Measurements from ENCODE around the gene CEP350. TPM values are rescaled to one million over a fixed set of nuclear protein-coding genes. Genes with fewer than 3 reads are reported as not detected.

CEP350 gene
- total RNA-seq, 1 donor: 76.0 TPM

DNA sequence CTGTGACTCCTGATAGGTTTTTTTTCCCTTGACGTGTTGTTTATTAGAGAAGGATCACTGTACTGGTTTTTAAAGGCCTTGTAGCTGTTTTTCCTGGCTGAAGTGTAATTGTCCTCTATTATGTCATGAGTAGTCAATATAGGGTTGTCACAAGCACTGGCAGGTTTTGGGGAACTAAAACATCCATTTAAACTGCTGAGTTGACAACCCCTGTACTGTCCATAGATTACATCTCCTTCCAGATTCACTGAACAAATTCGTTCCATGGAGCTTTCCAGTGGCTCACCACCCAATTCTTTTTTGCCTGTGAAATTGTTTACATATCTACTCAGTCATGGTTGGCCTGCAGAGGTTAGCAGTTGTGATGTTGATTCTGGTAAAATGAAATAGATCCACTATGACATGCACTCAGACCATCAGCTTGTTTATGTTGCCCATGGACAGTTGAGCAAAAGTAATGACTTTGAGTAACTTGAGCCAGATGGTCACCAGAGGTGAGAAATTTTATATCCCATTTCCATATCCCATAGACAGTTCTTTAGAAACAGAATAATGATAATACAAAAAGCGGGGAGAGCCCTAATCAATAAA is 140.2 kb downstream of the CEP350 start:
- Histone ChIP-seq H3K4me1 (ENCODE audit: insufficient read depth, low read length) (no peaks in the 10 kb centered on the region), H3K9me3 (ENCODE audit: low read depth, low read length) (no peaks in the 10 kb centered on the region), H3K4me3 (ENCODE audit: low read length) (no peak overlapping the region), H3K27me3 (ENCODE audit: insufficient read depth, low read length) (no peaks in the 10 kb centered on the region)

DNA sequence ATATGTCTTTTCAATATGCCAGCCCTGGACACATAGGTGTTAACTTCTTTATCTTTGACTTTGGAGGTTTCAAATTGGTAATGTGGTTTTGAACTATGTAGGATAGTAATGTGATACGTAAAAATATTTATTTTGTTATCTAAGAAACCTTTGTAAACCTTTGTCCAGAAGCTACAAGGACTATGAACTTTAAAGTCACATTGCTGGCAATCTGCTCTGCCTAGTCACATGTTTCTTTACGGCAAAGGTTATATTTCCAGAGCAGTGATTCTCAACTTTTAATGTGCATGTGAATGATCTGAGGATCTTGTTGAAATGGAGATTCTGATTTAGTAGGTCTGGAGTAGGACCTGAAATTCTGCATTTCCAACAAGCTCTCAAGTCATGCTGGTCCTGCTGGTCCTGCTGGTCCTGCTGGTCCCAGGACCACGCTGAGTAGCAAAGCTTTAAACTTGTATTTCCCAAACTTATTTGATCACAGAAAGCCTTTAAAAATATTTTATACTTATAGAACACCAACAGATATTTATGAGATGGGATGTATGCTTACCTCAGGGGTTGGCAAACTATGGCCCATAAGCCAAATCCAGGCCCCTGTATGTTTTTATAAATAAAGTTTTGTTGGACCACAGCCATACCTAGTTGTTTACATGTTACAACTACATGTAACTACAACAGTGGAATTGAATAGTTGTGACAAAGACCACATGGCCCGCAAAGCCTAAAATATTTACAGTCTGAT is 142.1 kb downstream of the CEP350 start:
- Histone ChIP-seq H3K4me3 (ENCODE audit: low read length) (no peak overlapping the region), H3K4me1 (ENCODE audit: insufficient read depth, low read length) (no peaks in the 10 kb centered on the region), H3K27me3 (ENCODE audit: insufficient read depth, low read length) (no peaks in the 10 kb centered on the region), H3K9me3 (ENCODE audit: low read depth, low read length) (no peaks in the 10 kb centered on the region)

DNA sequence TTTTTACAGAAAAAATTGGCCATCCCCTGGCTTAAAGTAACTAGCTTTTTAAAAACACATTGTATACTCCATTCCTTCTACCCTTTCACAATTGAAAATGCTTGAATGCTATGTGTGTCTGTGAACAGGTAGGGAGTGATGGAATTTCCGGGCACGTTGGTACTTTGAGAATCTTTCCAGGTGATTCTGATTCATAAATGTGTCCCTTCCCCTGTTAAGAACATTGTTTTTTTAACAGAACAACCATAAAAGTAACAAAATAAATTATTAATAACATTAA is 142.7 kb downstream of the CEP350 start:
- Histone ChIP-seq H3K4me1 (ENCODE audit: insufficient read depth, low read length) (no peaks in the 10 kb centered on the region), H3K27me3 (ENCODE audit: insufficient read depth, low read length) (no peaks in the 10 kb centered on the region), H3K9me3 (ENCODE audit: low read depth, low read length) (no peaks in the 10 kb centered on the region), H3K4me3 (ENCODE audit: low read length) (no peak overlapping the region)

DNA sequence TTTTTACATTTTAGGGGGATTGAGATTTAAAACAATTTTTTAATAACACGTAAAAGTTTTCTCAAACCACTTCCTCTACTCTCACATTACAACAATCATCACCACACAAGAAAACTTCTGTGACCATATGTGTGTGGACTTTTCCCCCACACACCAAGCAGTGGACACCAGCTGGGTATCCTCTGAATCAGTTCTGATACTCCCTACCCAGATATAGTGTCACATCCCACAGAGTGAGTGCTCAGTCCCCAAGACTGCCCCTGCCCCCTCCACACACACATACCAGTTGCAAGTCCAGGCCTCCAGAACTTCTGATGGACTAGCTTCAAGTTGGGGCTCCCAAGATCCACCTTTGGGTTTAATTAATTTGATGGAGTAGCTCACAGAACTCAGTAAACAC is 146.8 kb downstream of the CEP350 start:
- Histone ChIP-seq H3K4me3 (ENCODE audit: low read length) (no peak overlapping the region), H3K4me1 (ENCODE audit: insufficient read depth, low read length) (no peaks in the 10 kb centered on the region), H3K27me3 (ENCODE audit: insufficient read depth, low read length) (no peaks in the 10 kb centered on the region), H3K9me3 (ENCODE audit: low read depth, low read length) (no peaks in the 10 kb centered on the region)

DNA sequence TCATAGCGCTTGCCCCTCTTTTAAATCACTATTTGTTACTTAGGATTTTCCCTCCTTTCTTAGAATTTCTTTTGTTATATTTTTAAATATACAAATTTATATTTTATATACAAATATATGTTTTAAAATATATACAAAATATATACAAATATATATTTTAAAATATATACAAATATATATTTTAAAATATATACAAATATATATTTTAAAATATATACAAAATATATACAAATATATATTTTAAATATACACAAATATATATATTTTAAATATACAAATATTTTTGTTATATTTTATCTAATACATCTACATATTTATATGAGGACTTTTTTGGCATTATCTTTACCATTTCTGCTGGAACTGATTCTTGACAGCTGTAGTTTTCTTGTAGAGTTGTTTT is 149.2 kb downstream of the CEP350 start:
- H3K4me3 ChIP-seq (ENCODE audit: low read length): no peak overlapping the region
- H3K4me1 ChIP-seq (ENCODE audit: insufficient read depth, low read length): no peaks in the 10 kb centered on the region

DNA sequence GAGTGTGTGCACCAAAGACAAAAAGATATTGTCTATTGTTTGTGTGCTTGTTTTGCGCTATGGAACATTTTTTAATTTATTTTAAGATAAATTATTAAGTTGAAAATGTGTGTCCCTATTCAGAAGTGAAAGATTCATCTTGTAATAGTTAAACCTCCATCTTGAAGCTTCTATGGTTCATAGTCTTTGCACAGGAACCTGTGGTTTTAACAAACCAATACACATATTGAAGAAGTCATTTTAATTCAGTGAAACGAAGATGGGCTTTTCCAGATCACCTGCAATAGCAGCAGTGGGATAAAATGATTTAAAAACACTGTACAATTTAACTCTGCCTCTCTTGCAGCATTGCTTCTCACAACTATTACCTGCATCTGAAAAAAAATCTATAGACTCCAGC is 157.5 kb downstream of the CEP350 start:
- H3K9me3 ChIP-seq (ENCODE audit: low read depth, low read length): no peaks in the 10 kb centered on the region
- H3K4me1 ChIP-seq (ENCODE audit: insufficient read depth, low read length): peaks cover 4% of the 10 kb centered on the region
- no peaks in the 10 kb centered on the region for H3K27me3 ChIP-seq (ENCODE audit: insufficient read depth, low read length)
- no peak overlapping the region for H3K4me3 ChIP-seq (ENCODE audit: low read length)

More for the DNA sequence above, 149.2 kb downstream of the CEP350 start:
- Histone ChIP-seq H3K27me3 (ENCODE audit: insufficient read depth, low read length) (no peaks in the 10 kb centered on the region), H3K9me3 (ENCODE audit: low read depth, low read length) (no peaks in the 10 kb centered on the region)

DNA sequence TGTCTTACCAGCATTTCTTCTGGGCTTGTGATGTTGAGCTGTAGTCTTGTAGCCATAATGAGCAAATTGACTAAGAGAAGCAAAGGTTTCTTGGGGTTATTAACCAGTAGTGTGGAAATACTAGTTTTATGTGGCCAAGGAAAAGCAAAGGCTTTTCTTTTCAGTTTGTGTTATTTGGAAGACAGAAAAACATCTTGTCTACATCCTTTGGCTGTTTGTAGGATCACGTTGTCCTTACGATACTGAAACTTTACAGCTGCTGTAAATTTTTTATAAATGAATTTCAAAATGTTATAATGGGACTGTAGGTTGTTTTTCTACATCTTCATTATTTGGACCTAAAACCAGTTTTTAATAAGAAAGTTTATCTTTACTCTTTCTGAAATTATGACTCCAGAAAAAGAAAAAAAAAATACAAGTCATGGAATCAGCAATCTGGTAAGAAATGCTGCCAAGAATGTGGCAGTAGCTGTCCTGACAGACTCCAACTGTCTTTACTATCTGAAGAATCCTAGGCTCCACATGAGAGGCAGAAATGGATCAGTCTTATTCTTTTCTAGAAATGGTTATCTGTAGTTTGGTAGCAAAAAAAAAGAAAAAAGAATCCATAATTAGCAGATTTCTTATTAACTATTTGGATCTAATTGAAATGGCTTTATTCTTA is 158.5 kb downstream of the CEP350 start:
- no peaks in the 10 kb centered on the region for H3K9me3 ChIP-seq (ENCODE audit: low read depth, low read length)
- peaks cover 14% of the 10 kb centered on the region for H3K4me1 ChIP-seq (ENCODE audit: insufficient read depth, low read length)
- H3K4me3 ChIP-seq (ENCODE audit: low read length): no peak overlapping the region
- no peaks in the 10 kb centered on the region for H3K27me3 ChIP-seq (ENCODE audit: insufficient read depth, low read length)

DNA sequence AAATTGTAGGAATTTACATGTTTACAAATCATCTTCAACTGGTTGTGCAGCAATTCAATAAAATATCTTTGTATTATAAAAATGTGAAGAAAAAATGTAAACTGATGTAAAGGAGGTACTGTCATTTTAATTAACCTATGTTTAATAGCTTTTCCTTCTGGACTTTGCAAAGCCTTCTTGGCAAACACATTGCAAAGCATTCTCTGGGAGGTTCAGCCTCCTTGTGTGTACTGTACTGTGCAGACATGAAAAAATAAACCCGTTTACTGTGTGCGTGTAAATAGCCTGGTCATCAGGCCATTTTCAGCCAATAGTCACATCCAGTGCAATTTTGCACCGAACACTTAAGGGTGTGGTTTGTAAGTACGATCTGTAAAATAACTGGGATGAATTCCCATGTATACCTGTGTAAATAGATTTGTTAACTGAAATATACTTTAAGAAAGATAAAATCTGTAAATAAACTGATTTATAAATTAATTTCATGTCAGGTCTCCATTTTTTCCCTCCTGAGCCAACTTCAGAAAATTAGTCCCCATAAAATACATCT is 159.9 kb downstream of the CEP350 start:
- Histone ChIP-seq H3K4me1 (ENCODE audit: insufficient read depth, low read length) (peaks cover 14% of the 10 kb centered on the region), H3K27me3 (ENCODE audit: insufficient read depth, low read length) (no peaks in the 10 kb centered on the region), H3K9me3 (ENCODE audit: low read depth, low read length) (no peaks in the 10 kb centered on the region), H3K4me3 (ENCODE audit: low read length) (no peak overlapping the region)

DNA sequence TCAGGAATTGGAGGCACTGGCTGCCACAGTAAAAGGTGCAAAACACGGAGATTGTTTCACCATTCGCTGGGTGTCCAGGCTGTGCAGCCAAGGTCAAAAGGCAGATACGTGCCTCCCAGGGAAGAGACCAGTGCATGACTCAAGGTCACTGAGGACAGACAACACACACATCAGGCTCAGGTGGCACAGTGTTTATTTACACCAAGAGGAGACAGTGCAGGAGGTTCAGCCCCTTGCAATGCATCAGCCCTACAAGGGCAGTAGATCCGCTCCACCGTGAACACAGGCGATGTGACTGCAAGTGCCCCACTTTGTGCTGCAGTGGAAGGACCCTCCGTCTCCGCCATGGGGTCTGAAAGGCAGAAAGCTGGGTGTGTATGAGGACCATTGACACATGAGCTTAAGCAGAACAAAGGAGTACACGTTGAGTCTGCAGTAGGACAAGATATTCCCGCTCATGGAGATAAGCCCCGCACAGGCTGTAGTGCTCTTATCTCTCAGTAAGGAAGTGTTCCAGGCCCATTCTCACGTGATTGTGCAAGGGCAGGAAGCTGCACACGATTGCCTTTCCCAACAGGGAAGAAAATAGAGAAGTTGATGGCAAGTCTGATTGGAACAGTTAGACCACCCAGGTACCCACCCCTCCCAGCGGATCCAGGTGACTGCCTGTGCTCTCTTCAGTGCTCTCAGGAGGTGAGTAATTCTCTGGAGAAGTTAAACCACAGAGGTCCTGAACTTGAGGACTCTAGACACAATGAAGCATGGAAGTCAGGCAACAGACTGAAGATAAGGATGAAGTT is 162.6 kb downstream of the CEP350 start:
- H3K4me3 ChIP-seq (ENCODE audit: low read length): no peak overlapping the region
- H3K27me3 ChIP-seq (ENCODE audit: insufficient read depth, low read length): no peaks in the 10 kb centered on the region
- peaks cover 23% of the 10 kb centered on the region for H3K4me1 ChIP-seq (ENCODE audit: insufficient read depth, low read length)
- no peaks in the 10 kb centered on the region for H3K9me3 ChIP-seq (ENCODE audit: low read depth, low read length)

DNA sequence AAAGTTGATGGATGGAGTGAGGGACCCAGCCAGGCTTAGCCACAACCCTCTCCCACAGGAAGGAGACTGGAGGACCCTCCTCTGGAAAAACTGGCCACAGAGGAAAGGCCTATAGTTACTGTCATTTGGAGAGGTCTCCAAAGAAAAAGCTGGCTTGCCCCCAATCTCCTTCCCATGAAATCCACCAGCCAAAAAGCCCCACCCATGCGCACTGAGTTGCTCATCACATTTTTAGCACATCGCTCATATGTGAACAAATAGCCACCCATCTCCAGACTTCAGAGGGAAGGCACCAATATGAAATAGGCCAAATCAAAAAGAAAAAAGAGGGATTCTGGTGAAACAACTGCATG is 163.1 kb downstream of the CEP350 start:
- H3K9me3 ChIP-seq (ENCODE audit: low read depth, low read length): no peaks in the 10 kb centered on the region
- H3K4me1 ChIP-seq (ENCODE audit: insufficient read depth, low read length): peaks cover 23% of the 10 kb centered on the region
- H3K4me3 ChIP-seq (ENCODE audit: low read length): no peak overlapping the region
- no peaks in the 10 kb centered on the region for H3K27me3 ChIP-seq (ENCODE audit: insufficient read depth, low read length)

DNA sequence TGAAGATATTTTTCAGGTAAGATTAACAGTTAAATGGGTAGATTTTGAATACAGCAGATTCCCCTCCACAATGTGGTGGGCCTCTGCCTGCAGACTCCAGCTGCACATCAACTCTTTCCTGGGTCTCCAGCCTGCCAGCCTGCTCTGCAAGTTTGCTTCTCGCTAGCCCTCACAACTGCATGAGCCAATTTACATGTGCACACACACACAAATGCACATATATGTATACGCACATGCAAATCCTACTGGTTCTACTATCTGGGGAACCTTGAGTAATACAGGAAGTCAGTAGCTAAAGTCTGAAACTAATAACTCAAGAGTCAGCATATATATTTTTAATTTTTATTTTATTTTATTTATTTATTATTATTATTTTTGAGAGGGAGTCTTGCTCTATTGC is 165.2 kb downstream of the CEP350 start:
- H3K27me3 ChIP-seq (ENCODE audit: insufficient read depth, low read length): no peaks in the 10 kb centered on the region
- peaks cover 23% of the 10 kb centered on the region for H3K4me1 ChIP-seq (ENCODE audit: insufficient read depth, low read length)
- H3K4me3 ChIP-seq (ENCODE audit: low read length): no peak overlapping the region
- H3K9me3 ChIP-seq (ENCODE audit: low read depth, low read length): no peaks in the 10 kb centered on the region

DNA sequence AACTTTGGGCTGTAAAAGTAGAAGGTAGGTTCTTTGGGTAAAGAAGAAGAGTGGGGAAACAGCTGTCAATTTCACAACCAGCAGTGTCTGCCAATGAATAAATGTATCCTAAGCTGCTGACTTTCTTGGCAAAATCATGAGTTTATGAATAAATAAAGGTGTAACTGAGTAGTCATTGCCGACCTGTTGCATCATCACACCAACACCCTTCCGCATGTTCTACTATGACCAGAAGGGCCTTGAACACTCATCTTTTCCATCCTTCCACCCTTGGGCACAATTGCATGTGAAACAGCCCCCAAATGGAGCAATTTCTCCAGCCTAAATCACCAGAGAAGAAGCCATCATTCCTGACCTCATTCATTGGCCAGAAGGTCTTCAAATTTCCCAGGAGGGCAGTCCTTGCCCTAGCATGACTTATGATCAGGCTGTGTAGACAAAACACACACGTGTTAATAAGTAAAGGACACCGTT is 168.9 kb downstream of the CEP350 start:
- H3K27me3 ChIP-seq (ENCODE audit: insufficient read depth, low read length): no peaks in the 10 kb centered on the region
- peaks cover 24% of the 10 kb centered on the region for H3K4me1 ChIP-seq (ENCODE audit: insufficient read depth, low read length)
- H3K4me3 ChIP-seq (ENCODE audit: low read length): no peak overlapping the region
- no peaks in the 10 kb centered on the region for H3K9me3 ChIP-seq (ENCODE audit: low read depth, low read length)

DNA sequence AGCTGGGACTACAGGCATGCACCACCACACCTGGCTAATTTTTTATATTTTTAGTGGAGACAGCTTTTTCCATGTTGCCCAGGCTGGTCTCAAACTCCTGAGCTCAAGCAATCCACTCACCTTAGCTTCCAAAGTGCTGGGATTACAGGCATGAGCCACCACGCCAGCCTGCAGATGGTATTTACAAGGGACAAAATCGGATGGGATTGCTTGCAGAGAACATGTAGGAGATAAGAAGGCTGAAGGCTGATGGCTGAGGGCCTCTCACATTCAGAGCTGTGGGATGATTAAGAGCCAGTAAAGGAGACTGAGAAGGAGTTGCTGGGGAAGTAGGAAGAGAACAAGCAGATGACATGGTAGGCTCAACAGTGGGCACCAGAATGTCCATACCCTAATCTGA is 176.0 kb downstream of the CEP350 start:
- Histone ChIP-seq H3K4me1 (ENCODE audit: insufficient read depth, low read length) (peaks cover 56% of the 10 kb centered on the region), H3K9me3 (ENCODE audit: low read depth, low read length) (no peaks in the 10 kb centered on the region), H3K4me3 (ENCODE audit: low read length) (no peak overlapping the region)

DNA sequence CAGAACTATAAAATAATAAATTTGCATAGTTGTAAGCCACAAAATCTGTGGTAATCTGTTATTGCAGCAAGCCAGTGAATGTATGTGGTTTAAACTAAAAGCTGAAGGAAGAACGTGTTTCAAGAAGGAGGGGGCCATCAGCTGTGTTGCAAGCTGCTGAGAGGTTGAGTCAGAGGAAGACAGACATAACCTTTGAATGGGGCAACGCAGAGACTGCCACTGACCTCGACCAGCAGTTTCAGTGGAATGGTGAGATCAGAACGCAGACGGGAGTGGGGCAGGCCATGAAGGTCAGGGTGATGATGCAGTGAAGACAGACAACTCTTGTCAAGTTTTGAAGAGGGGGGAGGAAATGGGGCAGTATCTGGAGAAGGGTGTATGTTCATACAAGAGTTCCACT is 176.9 kb downstream of the CEP350 start:
- peaks cover 56% of the 10 kb centered on the region for H3K4me1 ChIP-seq (ENCODE audit: insufficient read depth, low read length)
- H3K4me3 ChIP-seq (ENCODE audit: low read length): no peak overlapping the region
- H3K27me3 ChIP-seq (ENCODE audit: insufficient read depth, low read length): peaks cover 6% of the 10 kb centered on the region
- H3K9me3 ChIP-seq (ENCODE audit: low read depth, low read length): no peaks in the 10 kb centered on the region

More for the DNA sequence above, 176.0 kb downstream of the CEP350 start:
- peaks cover 3% of the 10 kb centered on the region for H3K27me3 ChIP-seq (ENCODE audit: insufficient read depth, low read length)

DNA sequence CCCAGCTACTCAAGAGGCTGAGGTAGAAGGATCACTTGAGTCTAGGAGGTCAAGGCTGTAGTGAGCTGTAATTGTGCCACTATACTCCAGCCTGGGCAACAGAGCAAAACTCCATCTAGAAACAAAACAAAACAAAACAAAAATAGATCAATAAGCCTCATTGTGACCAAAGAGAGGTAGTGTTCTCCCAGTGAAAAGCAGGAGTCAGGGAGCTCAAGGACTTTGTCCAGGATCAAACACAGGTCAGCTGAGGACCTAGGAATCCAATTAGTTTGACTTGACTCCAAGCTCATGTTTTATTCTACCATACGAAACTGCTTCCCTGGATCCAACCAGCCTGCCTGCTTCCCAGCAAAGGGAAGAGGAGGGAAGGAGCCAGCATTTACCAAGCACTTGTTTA is 178.6 kb downstream of the CEP350 start:
- peaks cover 44% of the 10 kb centered on the region for H3K4me1 ChIP-seq (ENCODE audit: insufficient read depth, low read length)
- H3K27me3 ChIP-seq (ENCODE audit: insufficient read depth, low read length): peaks cover 8% of the 10 kb centered on the region
- H3K4me3 ChIP-seq (ENCODE audit: low read length): no peak overlapping the region

More for the DNA sequence above, 178.6 kb downstream of the CEP350 start:
- H3K9me3 ChIP-seq (ENCODE audit: low read depth, low read length): no peaks in the 10 kb centered on the region

All from mononuclear cell (primary cell).